ENCODE measurements around the gene OR2S2.
A peak's percentile ranks its signal among the peaks of the same experiment; 100 is the strongest.

OR2S2 gene

GRCh38 chr9:35984021-35984420 is 26.1 kb upstream of the OR2S2 start:
- no peak overlapping the region for H3K9ac ChIP-seq (ENCODE audit: low read depth, low read length, poor library complexity, severe bottlenecking)
- no peaks in the 10 kb centered on the region for H3F3A ChIP-seq (ENCODE audit: low read depth)
- H3K79me2 ChIP-seq (ENCODE audit: insufficient read depth, low read length): no peaks in the 10 kb centered on the region
- peaks cover 16% of the 10 kb centered on the region for H3K4me1 ChIP-seq (ENCODE audit: insufficient read depth, low read length, poor library complexity, severe bottlenecking)
- H3K27me3 ChIP-seq (ENCODE audit: insufficient read depth, low read length, poor library complexity, severe bottlenecking): no peaks in the 10 kb centered on the region
- no peaks in the 10 kb centered on the region for H3K9me2 ChIP-seq (replicated peaks; ENCODE audit: low read depth, low read length)
- H3K9me3 ChIP-seq (ENCODE audit: insufficient read depth, low read depth, low read length): no peaks in the 10 kb centered on the region
- peak overlapping the region; percentile 57 for H2AFZ ChIP-seq (ENCODE audit: low read length)
- H3K4me3 ChIP-seq (ENCODE audit: low read length, poor library complexity, severe bottlenecking): no peak overlapping the region
- H3K36me3 ChIP-seq (ENCODE audit: insufficient read depth, low read length): no peaks in the 10 kb centered on the region
- H3K4me2 ChIP-seq (ENCODE audit: low read depth, low read length, poor library complexity, severe bottlenecking): peak overlapping the region; percentile 48
- TF ChIP-seq CTCF (conservative IDR thresholded peaks at IDR 0.05; ENCODE audit: low read length) (no peak), EZH2phosphoT487 (IDR thresholded peaks at IDR 0.05; ENCODE audit: borderline replicate concordance) (no peak)
- H4K20me1 ChIP-seq (ENCODE audit: insufficient read depth, low read length, poor library complexity, severe bottlenecking): no peaks in the 10 kb centered on the region

- Histone ChIP-seq H3K79me2 (ENCODE audit: insufficient read depth, low read length) (no peaks in the 10 kb centered on the region), H3K9ac (ENCODE audit: low read depth, low read length, poor library complexity, severe bottlenecking) (no peak overlapping the region), H3K9me2 (replicated peaks; ENCODE audit: low read depth, low read length) (no peaks in the 10 kb centered on the region), H3F3A (ENCODE audit: low read depth) (no peaks in the 10 kb centered on the region), H3K27me3 (ENCODE audit: insufficient read depth, low read length, poor library complexity, severe bottlenecking) (no peaks in the 10 kb centered on the region), H2AFZ (ENCODE audit: low read length) (no peak overlapping the region), H3K4me2 (ENCODE audit: low read depth, low read length, poor library complexity, severe bottlenecking) (no peak overlapping the region), H3K36me3 (ENCODE audit: insufficient read depth, low read length) (no peaks in the 10 kb centered on the region), H3K4me1 (ENCODE audit: insufficient read depth, low read length, poor library complexity, severe bottlenecking) (peaks cover 16% of the 10 kb centered on the region), H3K9me3 (ENCODE audit: insufficient read depth, low read depth, low read length) (no peaks in the 10 kb centered on the region), H4K20me1 (ENCODE audit: insufficient read depth, low read length, poor library complexity, severe bottlenecking) (no peaks in the 10 kb centered on the region), H3K4me3 (ENCODE audit: low read length, poor library complexity, severe bottlenecking) (no peak overlapping the region)
- TF ChIP-seq CTCF (conservative IDR thresholded peaks at IDR 0.05; ENCODE audit: low read length) (no peak), EZH2phosphoT487 (IDR thresholded peaks at IDR 0.05; ENCODE audit: borderline replicate concordance) (no peak)
These were observed 23.7 kb upstream of the OR2S2 start for GRCh38 chr9:35981699-35982098.

- H3K36me3 ChIP-seq (ENCODE audit: insufficient read depth, low read length): no peaks in the 10 kb centered on the region
- no peaks in the 10 kb centered on the region for H3K79me2 ChIP-seq (ENCODE audit: insufficient read depth, low read length)
- H3F3A ChIP-seq (ENCODE audit: low read depth): no peaks in the 10 kb centered on the region
- peaks cover 16% of the 10 kb centered on the region for H3K4me1 ChIP-seq (ENCODE audit: insufficient read depth, low read length, poor library complexity, severe bottlenecking)
- no peak overlapping the region for H3K4me3 ChIP-seq (ENCODE audit: low read length, poor library complexity, severe bottlenecking)
- TF ChIP-seq CTCF (conservative IDR thresholded peaks at IDR 0.05; ENCODE audit: low read length) (no peak), EZH2phosphoT487 (IDR thresholded peaks at IDR 0.05; ENCODE audit: borderline replicate concordance) (no peak)
- no peaks in the 10 kb centered on the region for H3K9me3 ChIP-seq (ENCODE audit: insufficient read depth, low read depth, low read length)
- H3K9ac ChIP-seq (ENCODE audit: low read depth, low read length, poor library complexity, severe bottlenecking): no peak overlapping the region
- no peaks in the 10 kb centered on the region for H3K9me2 ChIP-seq (replicated peaks; ENCODE audit: low read depth, low read length)
- H3K27me3 ChIP-seq (ENCODE audit: insufficient read depth, low read length, poor library complexity, severe bottlenecking): no peaks in the 10 kb centered on the region
- H3K4me2 ChIP-seq (ENCODE audit: low read depth, low read length, poor library complexity, severe bottlenecking): no peak overlapping the region
- H2AFZ ChIP-seq (ENCODE audit: low read length): no peak overlapping the region
- no peaks in the 10 kb centered on the region for H4K20me1 ChIP-seq (ENCODE audit: insufficient read depth, low read length, poor library complexity, severe bottlenecking)
These were observed 22.5 kb upstream of the OR2S2 start for GRCh38 chr9:35980289-35981011.
